Gastroesophageal sphincter (tissue), 3 donors: ENCODE results near the gene ROR2.

Experiments used
- POLR2AphosphoS5 ChIP-seq: sonication (generic); formaldehyde crosslinking; IDR thresholded peaks from one replicate; pipeline ENCODE4 v1.6.1; 2017; ENCODE audit warnings: antibody characterized with exemption
- TF ChIP-seq, protein P1 (sequence below), 4 experiments: fragments of 200-600 bp in 2 of 4; fragments of 450-650 bp in 2 of 4; sonication (generic) in 1 of 4; IDR thresholded peaks; one replicate each; pipeline ENCODE4 v1.5.1; 2017 to 2019; ENCODE audit warnings: antibody characterized with exemption in 4 of 4, mild to moderate bottlenecking in 2 of 4, moderate library complexity in 2 of 4

- TF ChIP-seq, protein P1, sequence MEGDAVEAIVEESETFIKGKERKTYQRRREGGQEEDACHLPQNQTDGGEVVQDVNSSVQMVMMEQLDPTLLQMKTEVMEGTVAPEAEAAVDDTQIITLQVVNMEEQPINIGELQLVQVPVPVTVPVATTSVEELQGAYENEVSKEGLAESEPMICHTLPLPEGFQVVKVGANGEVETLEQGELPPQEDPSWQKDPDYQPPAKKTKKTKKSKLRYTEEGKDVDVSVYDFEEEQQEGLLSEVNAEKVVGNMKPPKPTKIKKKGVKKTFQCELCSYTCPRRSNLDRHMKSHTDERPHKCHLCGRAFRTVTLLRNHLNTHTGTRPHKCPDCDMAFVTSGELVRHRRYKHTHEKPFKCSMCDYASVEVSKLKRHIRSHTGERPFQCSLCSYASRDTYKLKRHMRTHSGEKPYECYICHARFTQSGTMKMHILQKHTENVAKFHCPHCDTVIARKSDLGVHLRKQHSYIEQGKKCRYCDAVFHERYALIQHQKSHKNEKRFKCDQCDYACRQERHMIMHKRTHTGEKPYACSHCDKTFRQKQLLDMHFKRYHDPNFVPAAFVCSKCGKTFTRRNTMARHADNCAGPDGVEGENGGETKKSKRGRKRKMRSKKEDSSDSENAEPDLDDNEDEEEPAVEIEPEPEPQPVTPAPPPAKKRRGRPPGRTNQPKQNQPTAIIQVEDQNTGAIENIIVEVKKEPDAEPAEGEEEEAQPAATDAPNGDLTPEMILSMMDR (IDR thresholded peaks at IDR 0.05): no peak
- TF ChIP-seq POLR2AphosphoS5: no peak
Measured at GRCh38 chr9:91661451-91661850, 288.6 kb downstream of the ROR2 start.
